H9 (cell line): ENCODE data around the gene RBM22. TPM values are rescaled to one million over a fixed set of nuclear protein-coding genes. Genes with fewer than 3 reads are reported as not detected.
A peak's percentile ranks its signal among the peaks of the same experiment; 100 is the strongest.

Experiments used
- DNase-seq: peaks from one replicate; pipeline ENCODE4 v3.0.0-alpha.2; 2017
- H2AFZ ChIP-seq: one replicate; pipeline ENCODE4 v1.6.1; 2013; ENCODE audit warnings: mild to moderate bottlenecking, low read length, control low read depth, moderate library complexity
- H2AK5ac ChIP-seq: 2 replicates; pipeline ENCODE4 v1.6.1; 2013; ENCODE audit warnings: low read length, control low read depth, mixed read lengths; ENCODE audit not compliant: insufficient read length
- H2BK120ac ChIP-seq: one replicate; pipeline ENCODE4 v1.6.1; 2013; ENCODE audit warnings: low read depth, mild to moderate bottlenecking, low read length, control low read depth, inconsistent platforms; ENCODE audit not compliant: poor library complexity, severe bottlenecking
- H2BK12ac ChIP-seq: 2 replicates; pipeline ENCODE4 v1.6.1; 2013; ENCODE audit warnings: low read length, control low read depth, mixed read lengths, low read depth; ENCODE audit not compliant: insufficient read length
- H2BK15ac ChIP-seq: 2 replicates; pipeline ENCODE4 v1.6.1; 2013; ENCODE audit warnings: low read depth, low read length, control low read depth
- H2BK20ac ChIP-seq: one replicate; pipeline ENCODE4 v1.6.1; 2013; ENCODE audit warnings: low read depth, mild to moderate bottlenecking, low read length, control low read depth, inconsistent platforms; ENCODE audit not compliant: poor library complexity, severe bottlenecking
- H2BK5ac ChIP-seq: 2 replicates; pipeline ENCODE4 v1.6.1; 2013; ENCODE audit warnings: low read length, control low read depth, mixed read lengths; ENCODE audit not compliant: insufficient read length
- H3K14ac ChIP-seq: 2 replicates; pipeline ENCODE4 v1.6.1; 2013; ENCODE audit warnings: low read length, control low read depth; ENCODE audit not compliant: insufficient read depth
- H3K18ac ChIP-seq: 2 replicates; pipeline ENCODE4 v1.6.1; 2013; ENCODE audit warnings: low read depth, mild to moderate bottlenecking, mixed read lengths, low read length, control low read depth; ENCODE audit not compliant: insufficient read length
- H3K23ac ChIP-seq: 2 replicates; pipeline ENCODE4 v1.6.1; 2013; ENCODE audit warnings: low read length, control low read depth, mixed read lengths, low read depth; ENCODE audit not compliant: insufficient read length
- H3K23me2 ChIP-seq: 2 replicates; pipeline ENCODE4 v1.6.1; 2013; ENCODE audit warnings: low read depth, mild to moderate bottlenecking, mixed read lengths, low read length, control low read depth; ENCODE audit not compliant: insufficient read length, poor library complexity, severe bottlenecking
- H3K27ac ChIP-seq: 2 replicates; pipeline ENCODE4 v1.5.1; 2013; ENCODE audit warnings: low read length, control low read depth, mixed read lengths, low read depth; ENCODE audit not compliant: insufficient read length
- H3K27me3 ChIP-seq: 2 replicates; pipeline ENCODE4 v1.6.1; 2013; ENCODE audit warnings: low read length, control low read depth, inconsistent platforms; ENCODE audit not compliant: insufficient read depth
- H3K4ac ChIP-seq: 2 replicates; pipeline ENCODE4 v1.6.1; 2013; ENCODE audit warnings: low read depth, mild to moderate bottlenecking, control low read depth, inconsistent platforms, low read length, moderate library complexity
- H3K4me1 ChIP-seq: 2 replicates; pipeline ENCODE4 v1.6.1; 2013; ENCODE audit warnings: low read length, control low read depth, inconsistent platforms; ENCODE audit not compliant: insufficient read depth
- H3K4me2 ChIP-seq: 2 replicates; pipeline ENCODE4 v1.6.1; 2013; ENCODE audit warnings: low read length, control low read depth, mixed read lengths; ENCODE audit not compliant: insufficient read length, insufficient read depth
- H3K56ac ChIP-seq: 2 replicates; pipeline ENCODE4 v1.6.1; 2013; ENCODE audit warnings: low read depth, mild to moderate bottlenecking, mixed read lengths, low read length, control low read depth; ENCODE audit not compliant: insufficient read length
- H3K79me1 ChIP-seq: 2 replicates; pipeline ENCODE4 v1.6.1; 2013; ENCODE audit warnings: low read depth, mild to moderate bottlenecking, moderate library complexity, low read length, control low read depth, inconsistent platforms; ENCODE audit not compliant: insufficient read depth, poor library complexity, severe bottlenecking
- H3K79me2 ChIP-seq: 2 replicates; pipeline ENCODE4 v1.6.1; 2013; ENCODE audit warnings: low read length, control low read depth, inconsistent platforms; ENCODE audit not compliant: insufficient read depth
- H3K9ac ChIP-seq: 2 replicates; pipeline ENCODE4 v1.6.1; 2013; ENCODE audit warnings: low read length, control low read depth, mixed read lengths; ENCODE audit not compliant: insufficient read length; ENCODE audit errors: extremely low read depth
- H3K9me3 ChIP-seq: one replicate; pipeline ENCODE4 v1.6.1; 2013; ENCODE audit warnings: low read depth, low read length, inconsistent platforms; ENCODE audit not compliant: control insufficient read depth
- H3T11ph ChIP-seq: one replicate; pipeline ENCODE4 v1.6.1; 2013; ENCODE audit warnings: mild to moderate bottlenecking, low read length, control low read depth, inconsistent platforms
- H4K20me1 ChIP-seq: one replicate; pipeline ENCODE4 v1.6.1; 2013; ENCODE audit not compliant: control insufficient read depth, insufficient read length, insufficient read depth
- H4K5ac ChIP-seq: 2 replicates; pipeline ENCODE4 v1.6.1; 2013; ENCODE audit warnings: low read depth, mild to moderate bottlenecking, mixed read lengths, low read length, control low read depth; ENCODE audit not compliant: insufficient read length
- H4K8ac ChIP-seq: replicated peaks from 2 replicates; pipeline ENCODE4 v1.6.1; 2013; ENCODE audit warnings: low read length, control low read depth, mixed read lengths, low read depth; ENCODE audit not compliant: insufficient read length
- H4K91ac ChIP-seq: 2 replicates; pipeline ENCODE4 v1.6.1; 2013; ENCODE audit warnings: low read depth, mild to moderate bottlenecking, moderate library complexity, mixed read lengths, low read length, control low read depth; ENCODE audit not compliant: insufficient read length
- H3K27ac Mint-ChIP-seq, 3 experiments: 2 replicates in 2 of 3; 3 replicates in 1 of 3; pipeline ENCODE4 v1.8.0; 2020 to 2021; ENCODE audit warnings: mixed read lengths in 3 of 3, mild to moderate bottlenecking in 1 of 3, moderate library complexity in 1 of 3
- H3K27me3 Mint-ChIP-seq: 2 replicates; pipeline ENCODE4 v1.8.0; 2021; ENCODE audit warnings: low read depth, mild to moderate bottlenecking, moderate library complexity, mixed read lengths
- H3K36me3 Mint-ChIP-seq, 3 experiments: 2 replicates in 2 of 3; 3 replicates in 1 of 3; pipeline ENCODE4 v1.8.0; 2020 to 2021; ENCODE audit warnings: low read depth in 3 of 3, mixed read lengths in 3 of 3; ENCODE audit not compliant: insufficient read depth in 1 of 3
- H3K4me1 Mint-ChIP-seq, 2 experiments: 2 replicates each; pipeline ENCODE4 v1.8.0; 2020; ENCODE audit warnings: mixed read lengths in 2 of 2
- H3K4me3 Mint-ChIP-seq, 2 experiments: 2 replicates in 1 of 2; 3 replicates in 1 of 2; pipeline ENCODE4 v1.8.0; 2020 to 2021; ENCODE audit warnings: mild to moderate bottlenecking in 2 of 2, mixed read lengths in 2 of 2, moderate library complexity in 1 of 2
- H3K9me3 Mint-ChIP-seq, 2 experiments: 2 replicates in 1 of 2; 3 replicates in 1 of 2; pipeline ENCODE4 v1.8.0; 2020; ENCODE audit warnings: mild to moderate bottlenecking in 2 of 2, mixed read lengths in 2 of 2, moderate library complexity in 1 of 2
- WGBS: extraction: QIAGEN DNeasy Blood & Tissue Kit; methylation state at CpG from one replicate; pipeline ENCODE4 v1.1.7; 2013; ENCODE audit warnings: missing lambda C conversion rate, low lambda C conversion rate, mixed read lengths; ENCODE audit not compliant: insufficient read length; ENCODE audit errors: extremely low coverage; 5-methylcytosine and 5-hydroxymethylcytosine counted together
- total RNA-seq: library from RNA; stranded (reverse); gene quantifications from 2 replicates; pipeline ENCODE4 v1.2.1, GENCODE V29; 2021
- TF ChIP-seq, protein P1 (sequence below): fragments of 200-600 bp; sonication (generic); conservative IDR thresholded peaks from 3 replicates; pipeline ENCODE4 v1.8.0; 2021; ENCODE audit warnings: antibody characterized with exemption, mild to moderate bottlenecking

The RBM22 gene
- total RNA-seq, 1 experiment from 2014 or later = 47.0 TPM

DNA sequence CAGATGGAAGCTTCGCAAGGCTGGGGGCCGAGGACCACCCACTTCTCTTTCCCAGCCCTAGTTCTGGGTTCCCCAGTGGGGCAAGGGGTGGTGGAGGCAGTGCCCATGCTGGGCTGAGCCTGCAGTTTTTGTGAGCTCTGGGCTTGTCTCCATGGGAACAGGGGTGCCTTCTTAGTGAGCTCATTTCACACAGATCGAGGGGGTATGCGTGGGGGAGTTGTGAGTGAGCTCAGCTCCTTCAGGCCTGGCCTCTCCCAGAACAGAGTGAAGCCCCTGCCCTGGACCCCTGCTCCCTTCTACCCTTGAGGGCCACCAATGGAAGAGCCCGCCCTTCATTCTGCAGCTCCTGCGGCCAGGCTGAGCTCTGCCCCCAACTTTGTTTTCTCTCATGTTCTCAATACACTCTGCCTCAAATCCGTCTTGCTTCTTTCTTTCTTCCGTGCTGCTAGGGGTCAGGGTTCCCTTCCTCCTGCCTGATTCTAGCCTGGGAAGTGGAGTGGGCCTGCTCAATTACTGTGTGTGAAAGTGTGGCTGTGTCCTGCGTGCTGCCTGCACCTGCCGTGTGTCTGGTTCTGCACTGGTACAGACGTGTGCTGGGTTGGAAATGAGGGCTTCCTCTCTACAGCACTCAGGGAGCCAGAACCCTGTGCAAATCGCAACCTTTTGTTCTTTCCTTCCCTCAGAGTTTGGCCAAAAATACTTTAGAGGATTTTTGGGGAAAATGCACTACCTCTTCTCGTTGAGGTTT is 48.8 kb downstream of the RBM22 start:
- H2AK5ac ChIP-seq = no peak overlapping the region
- no CpG with 5 or more reads among the region's 13 CpGs for WGBS
- H3K79me1 ChIP-seq = no peaks in the 10 kb centered on the region
- Mint-ChIP-seq H3K9me3 (no peaks in the 10 kb centered on the region), H3K36me3 (no peaks in the 10 kb centered on the region), H3K27me3 (peaks cover 7% of the 10 kb centered on the region), H3K4me3 (no peak overlapping the region), H3K4me1 (peaks cover 21 to 33% of the 10 kb centered on the region in 2 experiments), H3K27ac (peak overlapping the region in 2 of 3 experiments; percentile 64 to 88; a peak in 2 of 7 replicates)
- TF ChIP-seq, protein P1, sequence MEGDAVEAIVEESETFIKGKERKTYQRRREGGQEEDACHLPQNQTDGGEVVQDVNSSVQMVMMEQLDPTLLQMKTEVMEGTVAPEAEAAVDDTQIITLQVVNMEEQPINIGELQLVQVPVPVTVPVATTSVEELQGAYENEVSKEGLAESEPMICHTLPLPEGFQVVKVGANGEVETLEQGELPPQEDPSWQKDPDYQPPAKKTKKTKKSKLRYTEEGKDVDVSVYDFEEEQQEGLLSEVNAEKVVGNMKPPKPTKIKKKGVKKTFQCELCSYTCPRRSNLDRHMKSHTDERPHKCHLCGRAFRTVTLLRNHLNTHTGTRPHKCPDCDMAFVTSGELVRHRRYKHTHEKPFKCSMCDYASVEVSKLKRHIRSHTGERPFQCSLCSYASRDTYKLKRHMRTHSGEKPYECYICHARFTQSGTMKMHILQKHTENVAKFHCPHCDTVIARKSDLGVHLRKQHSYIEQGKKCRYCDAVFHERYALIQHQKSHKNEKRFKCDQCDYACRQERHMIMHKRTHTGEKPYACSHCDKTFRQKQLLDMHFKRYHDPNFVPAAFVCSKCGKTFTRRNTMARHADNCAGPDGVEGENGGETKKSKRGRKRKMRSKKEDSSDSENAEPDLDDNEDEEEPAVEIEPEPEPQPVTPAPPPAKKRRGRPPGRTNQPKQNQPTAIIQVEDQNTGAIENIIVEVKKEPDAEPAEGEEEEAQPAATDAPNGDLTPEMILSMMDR = no peak
- peaks cover 4% of the 10 kb centered on the region for H3K23me2 ChIP-seq
- no peaks in the 10 kb centered on the region for H4K20me1 ChIP-seq
- no peaks in the 10 kb centered on the region for H3K79me2 ChIP-seq
- no peak overlapping the region for H3K9ac ChIP-seq
- H3K14ac ChIP-seq = peak overlapping the region; percentile 65; the same call in 1 of the 2 replicates
- no peak overlapping the region for H3T11ph ChIP-seq
- H3K27ac ChIP-seq = no peak overlapping the region
- no peaks in the 10 kb centered on the region; the same call in 1 of the 2 replicates for H3K27me3 ChIP-seq
- DNase-seq = no peak
- H2AFZ ChIP-seq = no peak overlapping the region
- H2BK12ac ChIP-seq = no peak overlapping the region
- no peaks in the 10 kb centered on the region for H3K9me3 ChIP-seq
- H3K4me1 ChIP-seq = no peaks in the 10 kb centered on the region
- no peak overlapping the region for H3K23ac ChIP-seq
- H2BK120ac ChIP-seq = no peak overlapping the region
- H3K4ac ChIP-seq = no peak overlapping the region
- H4K5ac ChIP-seq = no peak overlapping the region
- H4K8ac ChIP-seq = no peak overlapping the region
- no peak overlapping the region for H3K18ac ChIP-seq
- H2BK20ac ChIP-seq = no peak overlapping the region
- no peak overlapping the region for H3K56ac ChIP-seq
- no peak overlapping the region for H3K4me2 ChIP-seq
- H2BK15ac ChIP-seq = no peak overlapping the region
- H4K91ac ChIP-seq = no peak overlapping the region
- H2BK5ac ChIP-seq = no peak overlapping the region
